Activated CD4-positive, CD25-positive, alpha-beta regulatory T cell treated with anti-CD3 and anti-CD28 coated beads, Interleukin-2, amount 50 U/mL, for 16 hours (primary cell): Measurements from ENCODE around the gene TFPI.

Source experiments
- DNase-seq: peaks from one replicate; pipeline ENCODE4 v3.0.0-alpha.2; 2020; ENCODE audit warnings: low read depth, low spot score

Gene TFPI

DNA sequence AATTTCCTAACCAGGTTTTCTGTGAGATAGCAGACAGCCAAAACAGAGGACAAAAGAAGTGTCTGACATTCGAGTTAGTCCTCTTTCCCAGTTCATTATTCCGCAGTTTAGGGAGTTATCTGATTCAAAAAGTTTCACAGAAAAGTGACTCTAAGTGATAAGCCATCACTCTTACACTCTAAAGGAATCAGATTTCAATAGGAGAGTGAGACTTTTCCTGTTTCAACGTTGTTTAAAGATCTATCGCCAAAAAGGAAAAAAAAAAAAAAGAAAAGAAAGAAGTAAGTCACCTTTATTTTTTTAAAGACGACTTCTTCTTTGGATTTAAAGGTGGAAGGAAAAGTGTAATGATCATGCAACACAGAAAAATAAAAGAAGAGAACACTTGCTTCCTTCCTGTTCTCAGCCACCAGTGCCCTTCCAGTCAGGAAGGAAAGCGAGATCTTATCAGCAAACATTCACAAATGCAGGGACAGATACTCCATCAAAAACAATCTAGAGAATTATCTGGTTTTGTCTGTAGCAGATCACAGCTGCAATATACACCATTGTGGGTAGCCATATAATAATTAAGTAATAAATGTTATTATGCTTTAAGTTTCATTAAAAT lies 49.8 kb downstream of the TFPI start:
- DNase-seq: no peak

DNA sequence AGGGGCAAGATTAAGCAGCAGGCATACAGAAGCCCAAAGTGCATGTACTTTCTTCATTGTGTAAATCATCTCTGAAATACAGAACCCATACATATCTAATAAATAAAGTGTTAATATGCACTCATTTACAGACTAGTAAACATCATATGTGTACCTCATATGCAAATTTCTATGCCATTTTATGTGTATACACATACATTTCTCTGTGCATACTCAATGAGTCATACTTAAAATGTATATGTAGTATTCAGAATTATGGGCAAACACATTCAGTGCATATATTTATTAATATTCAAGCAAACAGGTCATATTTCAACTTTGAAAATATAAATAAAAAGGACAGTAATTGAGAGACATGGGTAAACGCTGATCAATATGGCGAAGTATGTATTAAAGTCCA lies 50.5 kb downstream of the TFPI start:
- DNase-seq: no peak

DNA sequence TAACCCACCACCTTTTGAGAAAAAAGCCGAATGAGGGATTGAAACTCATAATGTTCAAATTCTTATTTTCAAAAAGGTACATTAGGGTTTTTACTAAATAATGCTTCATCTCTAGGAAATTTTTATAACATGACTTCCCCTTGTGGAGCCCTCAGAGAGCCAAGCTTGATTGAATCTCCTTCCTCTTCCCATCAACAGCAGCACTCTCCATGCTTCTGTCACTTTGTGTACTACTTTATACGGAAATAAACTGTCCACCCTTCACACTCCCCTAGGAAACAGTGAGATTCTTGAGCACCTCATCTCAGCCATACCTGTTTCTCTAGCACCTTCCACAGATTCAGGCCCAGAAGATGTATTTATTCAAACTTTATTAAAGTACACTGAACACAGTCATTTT lies 51.8 kb downstream of the TFPI start:
- DNase-seq: no peak

DNA sequence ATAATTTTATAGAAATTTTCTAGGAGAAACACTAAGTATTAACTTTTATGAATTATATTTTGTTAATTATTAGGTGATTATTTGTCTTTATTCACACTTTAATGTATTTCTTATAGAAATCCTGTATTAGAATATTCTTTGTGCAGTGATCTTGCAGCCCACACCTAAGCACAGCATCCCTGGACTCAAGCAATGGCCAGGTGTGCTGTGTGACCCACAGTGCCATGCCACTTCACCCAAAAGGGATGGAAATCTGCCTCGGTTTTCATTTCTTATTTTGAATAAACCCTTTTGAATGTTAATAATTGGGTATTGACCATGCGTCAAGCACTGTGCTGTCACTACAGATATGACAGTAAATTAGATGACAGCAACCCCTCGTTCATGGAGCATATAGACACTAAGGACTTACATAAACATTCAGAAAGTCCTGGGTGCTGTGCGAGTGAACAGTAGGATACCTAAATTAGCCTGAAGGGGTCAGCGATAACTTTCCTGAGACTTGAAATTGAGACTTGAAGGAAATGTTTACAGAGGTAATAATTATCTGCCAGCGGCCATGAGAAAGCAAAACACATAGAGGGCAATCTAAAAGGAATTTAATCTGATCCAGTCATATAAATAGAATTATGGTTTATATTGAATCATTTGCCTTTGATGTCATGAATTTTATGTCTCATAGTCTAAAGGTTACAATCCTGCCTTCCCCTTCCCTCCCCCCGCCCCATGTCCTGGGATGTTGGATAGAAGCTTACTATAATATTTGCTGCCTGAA lies 53.5 kb downstream of the TFPI start:
- DNase-seq: no peak

DNA sequence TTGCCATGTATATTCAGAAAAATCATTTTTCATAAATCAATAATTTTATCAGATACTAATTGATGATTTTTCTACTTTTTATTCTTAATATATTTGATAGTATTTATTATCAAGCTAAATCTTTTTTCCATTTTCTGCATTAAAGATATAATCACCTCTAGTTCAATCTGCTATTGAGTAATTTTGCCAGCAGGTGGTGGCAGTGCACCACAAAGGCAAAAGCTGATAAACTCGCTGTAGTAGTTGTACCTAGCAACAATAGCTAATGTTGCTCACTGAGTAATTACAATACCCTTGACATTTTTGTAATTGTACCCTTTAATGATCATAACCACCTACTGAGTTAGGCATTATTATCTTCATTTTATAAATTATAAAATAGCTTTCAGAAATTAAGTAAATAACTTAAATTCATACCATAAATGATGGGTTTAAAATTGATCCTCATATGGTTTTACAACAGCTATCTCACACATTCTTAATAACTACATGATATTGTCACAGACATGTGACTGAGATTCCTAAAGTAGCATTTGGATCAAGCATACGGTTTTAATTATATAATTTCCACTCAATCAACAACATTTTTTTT lies 54.2 kb downstream of the TFPI start:
- DNase-seq: no peak

DNA sequence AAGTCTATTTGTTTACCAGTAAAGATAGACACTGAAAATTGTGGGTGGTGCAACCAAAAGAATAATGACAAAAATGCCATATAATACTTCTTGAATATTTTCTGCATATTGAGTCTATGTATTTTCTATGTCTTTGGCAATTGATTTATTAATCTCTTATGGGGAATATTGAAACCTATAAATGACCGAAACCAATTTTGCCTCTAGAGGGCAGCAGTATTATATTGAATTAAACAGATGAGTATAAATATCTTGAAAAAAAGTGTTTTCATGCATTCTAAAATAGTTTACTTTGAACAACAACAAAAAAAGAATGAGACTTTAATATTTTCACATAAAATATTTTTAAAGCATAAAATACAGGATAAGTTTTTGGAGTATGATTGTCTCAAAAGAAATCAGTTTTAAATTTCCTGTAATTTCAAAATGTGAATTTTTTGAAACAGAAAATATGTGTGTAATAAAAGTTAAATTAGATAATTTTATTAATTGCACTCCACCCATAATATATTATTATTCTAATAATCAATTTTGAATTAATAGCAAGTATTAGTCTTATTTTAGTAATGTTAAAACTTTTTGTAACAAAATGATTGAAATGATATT lies 56.3 kb downstream of the TFPI start:
- DNase-seq: no peak

DNA sequence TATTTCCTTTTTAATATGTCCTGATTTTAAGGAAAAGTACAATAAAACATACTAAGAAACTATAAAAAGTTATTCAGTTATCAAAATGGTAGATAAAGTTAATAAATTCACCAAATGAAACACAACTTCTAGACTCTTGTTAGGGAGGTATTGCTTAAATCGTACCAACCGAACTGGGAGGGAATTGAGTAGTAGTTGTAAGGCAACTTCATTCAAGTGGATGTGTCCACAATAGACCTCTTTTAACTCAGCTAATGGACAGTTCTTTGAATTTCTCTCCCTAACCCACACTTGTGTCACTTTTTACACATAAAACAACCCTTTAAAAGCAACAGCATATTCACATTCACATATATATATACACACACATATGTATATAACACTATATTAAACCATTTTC lies 57.1 kb downstream of the TFPI start:
- no peak for DNase-seq

DNA sequence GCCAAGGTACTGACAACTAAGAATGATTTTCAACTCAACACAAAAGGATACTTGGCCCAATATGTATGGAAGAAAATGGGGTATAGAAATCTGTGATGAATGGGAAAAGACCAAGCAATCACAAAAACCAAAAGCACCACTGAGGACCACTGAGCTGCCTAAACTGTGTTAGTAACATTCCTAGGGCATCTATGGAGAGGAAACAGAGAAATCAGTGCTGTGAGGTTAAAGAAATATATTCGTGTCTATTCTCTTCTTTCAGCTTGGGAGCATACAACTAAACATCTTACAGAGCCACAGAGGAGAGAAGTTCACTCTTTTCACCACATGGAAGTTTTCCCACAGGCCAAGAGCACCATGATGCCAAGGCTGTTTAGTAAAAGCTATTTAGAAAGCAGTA lies 58.9 kb downstream of the TFPI start:
- DNase-seq: no peak

DNA sequence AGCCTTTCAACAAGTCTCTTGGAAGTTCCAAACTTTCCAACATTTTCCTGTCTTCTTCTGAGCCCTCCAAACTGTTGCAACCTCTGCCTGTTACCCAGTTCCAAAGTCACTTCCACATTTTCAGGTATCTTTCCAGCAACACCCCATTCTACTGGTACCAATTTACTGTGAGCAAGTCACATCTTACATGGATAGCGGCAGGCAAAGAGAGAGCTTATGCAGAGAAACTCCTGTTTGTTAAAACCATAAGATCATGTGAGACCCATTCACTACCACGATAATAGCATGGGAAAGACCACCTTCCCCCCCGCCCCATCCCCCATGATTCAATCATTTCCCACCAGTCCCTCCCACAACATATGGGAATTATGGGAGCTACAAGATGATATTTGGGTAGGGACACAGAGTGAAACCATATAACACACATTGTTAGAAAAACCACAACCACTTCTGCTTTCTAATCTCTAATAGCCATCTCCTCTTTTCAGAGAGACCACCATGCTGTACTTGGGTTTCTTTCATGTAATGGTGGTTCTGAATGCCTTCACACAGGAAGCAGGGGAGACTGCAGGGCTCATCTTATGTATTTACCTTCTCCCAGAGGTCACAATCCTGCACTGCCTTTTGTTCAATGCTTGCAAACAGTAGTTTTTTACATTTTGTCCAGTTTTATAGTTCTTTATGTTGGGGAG lies 60.2 kb downstream of the TFPI start:
- DNase-seq: no peak

DNA sequence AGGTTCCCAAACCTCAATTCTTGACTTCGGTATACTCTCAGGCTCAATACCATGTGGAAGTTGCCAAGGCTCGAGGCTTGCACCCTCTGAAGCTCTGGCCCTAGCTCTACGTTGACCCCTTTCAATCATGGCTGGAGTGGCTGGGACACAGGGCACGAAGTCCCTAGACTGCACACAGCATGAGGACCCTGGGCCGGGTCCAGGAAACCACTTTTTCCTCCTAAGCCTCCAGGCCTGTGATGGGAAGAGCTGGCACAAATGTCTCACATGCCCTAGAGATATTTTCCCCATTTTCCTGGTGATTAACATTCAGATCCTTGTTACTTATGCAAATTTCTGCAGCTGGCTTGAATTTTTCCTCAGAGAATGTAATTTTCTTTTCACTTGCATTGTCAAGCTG lies 61.1 kb downstream of the TFPI start:
- no peak for DNase-seq

DNA sequence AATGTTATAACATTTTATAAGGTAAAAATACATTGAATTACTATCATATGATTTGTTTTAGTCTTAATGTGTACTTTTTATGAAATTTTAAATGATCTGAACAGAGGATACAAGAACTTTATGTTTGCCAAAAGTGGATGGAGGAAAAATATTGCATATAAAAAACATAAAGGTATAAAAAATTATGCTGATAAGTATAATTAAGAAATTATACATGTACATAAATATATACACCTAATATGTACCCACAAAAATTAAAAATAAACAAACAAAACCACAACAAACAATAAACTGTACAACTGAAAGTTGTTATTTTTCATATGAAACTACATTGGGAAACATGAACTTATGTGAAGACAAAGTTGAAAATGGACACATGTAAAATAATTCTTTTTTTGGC lies 68.0 kb downstream of the TFPI start:
- DNase-seq: no peak

DNA sequence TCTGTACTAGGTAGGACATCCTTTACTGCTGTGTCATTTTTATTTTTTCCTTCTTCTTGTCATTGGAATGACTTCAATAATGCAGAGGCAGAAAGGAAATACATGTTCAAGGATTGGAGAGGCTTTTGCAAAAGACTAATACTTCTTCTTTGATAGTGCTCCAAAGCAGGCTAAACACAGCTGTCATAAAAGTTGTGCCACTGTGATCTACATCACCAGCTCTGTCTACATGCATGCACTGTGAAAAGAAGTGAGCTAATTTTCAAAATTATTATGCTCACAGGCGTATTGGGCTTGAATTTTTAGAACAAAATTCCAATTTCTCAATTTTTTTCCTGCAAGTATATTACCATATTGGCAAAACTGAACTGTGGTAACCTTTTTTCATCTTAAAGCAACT lies 68.7 kb downstream of the TFPI start:
- no peak for DNase-seq

DNA sequence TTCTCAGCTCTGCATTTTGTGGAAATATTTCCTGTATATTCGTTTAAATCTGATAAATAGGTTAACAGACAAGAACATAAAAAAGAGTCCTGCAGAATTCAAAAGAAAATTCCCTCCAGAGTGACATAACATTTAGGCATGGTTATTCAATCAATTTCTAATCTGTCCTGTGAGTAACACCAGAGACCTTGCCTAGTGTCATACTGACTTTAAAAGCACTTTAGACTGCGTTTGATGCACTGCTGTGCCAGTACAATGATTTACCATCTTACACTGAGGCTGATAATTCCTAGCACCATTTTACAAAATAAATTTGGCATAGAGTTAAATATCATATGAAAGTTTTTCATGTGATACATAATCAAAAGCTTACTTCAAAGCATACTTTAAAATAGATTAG lies 70.7 kb downstream of the TFPI start:
- DNase-seq: no peak

DNA sequence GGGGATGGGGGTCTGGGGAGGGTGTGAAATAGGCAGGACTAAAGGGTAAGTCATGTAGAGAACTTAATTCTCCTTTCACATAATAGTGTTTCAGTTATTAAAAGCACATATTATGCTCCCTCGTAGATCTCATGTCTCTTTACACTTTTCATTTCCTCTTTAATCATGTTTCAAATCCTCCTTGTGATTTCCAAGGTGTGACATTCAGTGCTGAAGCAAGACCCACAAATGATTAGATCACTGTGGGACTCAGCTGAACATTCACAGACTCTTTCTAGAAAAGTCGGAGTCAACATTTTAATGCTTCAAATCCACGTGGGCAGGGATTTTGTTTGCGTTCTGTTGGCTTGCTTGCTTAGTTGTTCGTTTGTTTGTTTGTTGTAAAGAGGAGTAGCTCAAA lies 71.4 kb downstream of the TFPI start:
- no peak for DNase-seq

DNA sequence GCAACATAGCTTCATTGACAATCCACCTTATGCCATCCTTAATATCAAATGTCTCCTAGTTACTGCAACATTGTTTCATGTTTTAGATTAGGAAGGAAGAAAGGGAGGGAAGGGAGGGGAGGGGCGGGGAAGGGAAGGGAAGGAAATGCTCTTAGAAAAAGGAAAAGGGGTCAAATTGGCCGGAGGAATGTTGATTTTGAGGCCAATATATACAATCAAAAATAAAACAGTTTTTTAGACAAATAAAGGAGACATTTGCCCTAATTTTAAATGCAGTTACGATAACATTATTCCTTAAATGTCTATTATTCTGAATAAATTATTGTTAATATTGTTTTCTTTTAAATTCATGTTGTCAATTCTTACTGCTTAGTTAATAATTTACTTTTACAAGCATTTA lies 72.7 kb downstream of the TFPI start:
- no peak for DNase-seq

DNA sequence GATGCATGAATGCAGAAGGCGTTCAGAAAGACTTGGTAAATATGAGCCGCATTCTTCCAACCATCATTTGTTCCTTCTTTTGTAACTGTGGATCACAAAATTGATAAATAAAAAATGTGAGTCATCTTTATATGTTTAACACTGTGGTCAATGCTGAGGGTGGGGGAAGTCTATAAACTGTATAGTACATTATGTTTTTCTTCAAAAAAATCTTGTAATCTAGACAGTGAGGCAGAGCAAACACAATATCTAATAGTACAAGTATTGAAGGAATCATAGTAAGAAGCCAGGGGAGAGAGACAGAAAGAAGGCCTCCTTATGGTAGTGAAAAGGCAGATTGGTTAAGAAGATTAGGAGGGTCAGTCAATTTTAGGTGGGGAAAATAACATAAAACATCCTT lies 75.5 kb downstream of the TFPI start:
- no peak for DNase-seq

DNA sequence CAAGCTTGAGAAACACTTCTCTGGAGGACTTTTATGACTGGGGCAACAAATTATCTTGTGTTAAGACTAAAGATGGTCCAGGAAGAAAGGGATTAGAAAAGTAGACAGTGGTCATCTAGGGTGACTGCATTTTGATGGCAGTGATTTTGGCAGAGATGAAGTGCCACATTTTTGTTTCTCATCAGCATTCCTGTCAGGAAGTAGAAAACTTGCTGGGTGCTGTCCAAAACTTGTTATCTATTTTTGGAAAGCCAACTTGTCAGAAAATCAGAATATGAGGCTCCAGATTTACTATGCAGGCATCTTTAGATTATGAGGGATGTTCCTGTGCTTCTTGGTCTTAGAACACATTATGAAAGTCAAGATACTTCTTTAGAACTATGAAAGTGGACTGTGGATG lies 77.2 kb downstream of the TFPI start:
- DNase-seq: no peak

DNA sequence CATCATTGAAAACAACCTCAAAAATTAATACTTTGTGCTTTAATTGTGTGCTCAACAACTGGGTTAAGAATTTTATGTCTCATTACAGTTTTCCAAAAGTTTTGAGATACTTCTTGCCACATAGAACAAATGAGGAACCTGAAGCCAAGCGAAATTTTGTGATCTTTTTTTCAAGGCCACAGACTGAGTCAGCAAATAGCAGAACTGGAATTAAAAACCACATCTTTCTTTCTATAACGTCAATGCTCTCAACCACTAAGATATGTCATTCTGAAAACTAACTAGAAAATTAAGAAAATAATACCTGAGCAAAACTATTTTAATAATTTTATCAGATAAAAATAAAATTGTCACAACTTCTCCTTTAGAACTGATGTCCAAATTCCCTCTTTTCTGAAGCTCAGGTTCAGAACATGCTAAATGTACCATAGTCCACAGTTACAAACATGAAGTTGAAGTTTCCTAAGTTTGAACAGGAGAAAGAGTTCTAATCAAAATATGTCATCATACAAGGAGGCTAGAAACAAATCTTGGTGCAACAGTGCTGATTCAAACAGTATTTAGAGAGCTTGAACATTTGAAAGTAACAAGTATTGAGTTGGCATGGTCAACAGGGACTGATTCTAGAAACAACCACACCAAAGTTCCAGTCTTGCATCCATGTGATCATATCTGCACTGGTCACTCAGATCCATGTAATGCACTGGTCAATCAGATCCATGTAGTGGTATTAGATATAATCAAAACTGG lies 78.6 kb downstream of the TFPI start:
- no peak for DNase-seq

DNA sequence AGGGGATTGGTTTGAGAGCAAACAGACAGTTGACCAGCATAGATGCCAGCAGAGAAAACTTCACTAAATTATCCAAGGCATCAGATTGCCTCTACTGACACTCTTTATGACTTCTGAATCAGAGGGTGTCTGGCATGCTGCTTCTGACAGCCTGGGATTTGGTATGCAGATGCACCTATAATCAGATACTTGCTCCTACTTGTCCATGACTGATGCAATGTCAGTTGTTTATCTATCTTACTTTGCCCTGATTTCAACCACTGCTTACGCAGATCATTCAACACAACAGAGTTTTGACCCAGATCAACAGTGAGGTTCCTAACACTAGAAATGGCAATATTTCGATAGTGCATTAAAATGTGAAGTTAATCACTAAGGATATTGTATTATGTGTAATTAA lies 83.5 kb downstream of the TFPI start:
- no peak for DNase-seq

DNA sequence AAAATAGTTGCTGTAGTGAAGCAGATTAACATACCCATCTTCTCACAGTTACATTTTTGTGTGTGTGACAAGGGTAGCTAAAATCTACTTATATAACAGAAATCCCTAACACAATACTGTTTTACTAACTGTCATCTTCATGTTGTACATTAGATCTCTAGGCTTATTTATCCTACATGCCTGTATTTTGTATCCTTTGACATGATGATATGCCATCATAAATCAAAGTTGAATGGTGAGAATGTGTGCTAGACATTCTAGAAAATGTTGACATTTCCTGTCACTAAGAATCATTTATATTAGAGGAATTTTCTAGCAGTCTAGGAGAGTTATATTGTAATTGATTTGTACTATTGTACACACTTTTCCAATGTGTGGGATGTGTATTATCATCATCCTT lies 84.7 kb downstream of the TFPI start:
- DNase-seq: no peak

DNA sequence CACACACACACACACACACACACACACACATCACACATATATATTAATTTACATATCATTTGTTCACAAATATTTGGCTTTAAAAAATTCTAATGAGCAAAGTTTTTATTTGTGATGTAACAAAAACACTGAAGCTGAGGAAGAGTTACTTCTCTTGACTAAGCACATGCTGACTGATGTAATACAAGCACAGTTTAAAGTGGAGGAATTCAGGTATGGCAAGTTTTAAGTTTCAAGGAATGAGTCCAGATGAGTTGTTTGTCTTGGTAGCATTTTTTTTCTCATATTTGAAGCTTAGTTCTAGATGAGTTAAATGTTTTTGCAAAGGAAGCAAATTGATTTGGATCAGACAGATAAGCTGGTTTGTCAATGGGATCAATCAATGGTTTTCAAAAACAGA lies 86.0 kb downstream of the TFPI start:
- DNase-seq: no peak
